ENCODE measurements around the gene SLC25A51.

GRCh38 chr9:37889536-37889935 lies 14.4 kb downstream of the SLC25A51 start:
- TF ChIP-seq CTCF (IDR thresholded peaks at IDR 0.05; ENCODE audit: insufficient read depth, low read depth, low read length) (no peak), EZH2 (IDR thresholded peaks at IDR 0.05; ENCODE audit: insufficient read depth, low read length) (no peak)

Data from astrocyte (in vitro differentiated cells and primary cell).